SK-N-SH (cell line): ENCODE results near the gene MYCBPAP. TPM values are rescaled to one million over a fixed set of nuclear protein-coding genes. Genes with fewer than 3 reads are reported as not detected.

ENCODE experiments used
- CTCF ChIA-PET: fragments of 300-600, 350-600 bp; formaldehyde crosslinking; extraction: SDS; loops from one replicate; lab custom pipeline; 2021; lab: Yijun Ruan, JAX
- POLR2A ChIA-PET: fragments of 350-600 bp; sonication (Branson Sonifier 250); formaldehyde crosslinking; extraction: SDS; loops from one replicate; lab custom pipeline; 2020; ENCODE audit warnings: antibody characterized with exemption, inconsistent platforms; lab: Yijun Ruan, JAX
- DNase-seq: peaks from one replicate; pipeline ENCODE4 v3.0.0; 2012
- H2AFZ ChIP-seq: fragments of 200-600 bp; sonication (generic); 2 replicates; pipeline ENCODE4 v1.8.1; 2016; ENCODE audit warnings: antibody characterized with exemption, mild to moderate bottlenecking, low read depth
- H3F3A ChIP-seq: fragments of 200-600 bp; sonication (generic); replicated peaks from 2 replicates; pipeline ENCODE3; 2016; ENCODE audit warnings: antibody characterized with exemption, mild to moderate bottlenecking; ENCODE audit not compliant: insufficient read depth
- H3K27ac ChIP-seq, 2 experiments: fragments of 200-500 bp in 1 of 2; fragments of 200-600 bp in 1 of 2; sonication (Bioruptor generic) in 1 of 2; sonication (generic), shearing (Covaris generic) in 1 of 2; 2 replicates each; pipeline versions ENCODE4 v1.5.1 to v1.6.1; 2014 to 2016; ENCODE audit warnings: low read depth in 2 of 2, inconsistent platforms in 1 of 2, low read length in 1 of 2, mild to moderate bottlenecking in 1 of 2, mixed read lengths in 1 of 2
- H3K27me3 ChIP-seq: fragments of 200-600 bp; sonication (generic), shearing (Covaris generic); 2 replicates; pipeline ENCODE4 v1.6.1; 2016; ENCODE audit warnings: mixed run types; ENCODE audit not compliant: insufficient read depth
- H3K36me3 ChIP-seq, 2 experiments: fragments of 200-500 bp in 1 of 2; fragments of 200-600 bp in 1 of 2; sonication (Bioruptor generic) in 1 of 2; sonication (generic) in 1 of 2; replicated peaks in 1 of 2; 2 replicates each; pipeline versions ENCODE3 to v1.5.1; 2014 to 2016; ENCODE audit warnings: low read length in 1 of 2, mild to moderate bottlenecking in 1 of 2; ENCODE audit not compliant: insufficient read depth in 2 of 2, control insufficient read depth in 1 of 2
- H3K4me1 ChIP-seq, 2 experiments: fragments of 200-500 bp in 1 of 2; fragments of 200-600 bp in 1 of 2; sonication (Bioruptor generic) in 1 of 2; sonication (generic), shearing (Covaris generic) in 1 of 2; 2 replicates each; pipeline versions ENCODE4 v1.5.1 to v1.6.1; 2014 to 2016; ENCODE audit warnings: low read depth in 1 of 2, low read length in 1 of 2, mixed run types in 1 of 2; ENCODE audit not compliant: insufficient read depth in 2 of 2, control insufficient read depth in 1 of 2
- H3K4me2 ChIP-seq: fragments of 200-600 bp; sonication (generic), shearing (Covaris generic); 2 replicates; pipeline ENCODE4 v1.6.1; 2017; ENCODE audit warnings: mixed run types
- H3K4me3 ChIP-seq, 2 experiments: fragments of 200-500 bp in 1 of 2; fragments of 200-600 bp in 1 of 2; sonication (Bioruptor generic) in 1 of 2; sonication (generic), shearing (Covaris generic) in 1 of 2; 2 replicates each; pipeline versions ENCODE4 v1.5.1 to v1.8.1; 2014 to 2016; ENCODE audit warnings: low read depth in 2 of 2, inconsistent platforms in 1 of 2, low read length in 1 of 2, mild to moderate bottlenecking in 1 of 2, mixed read lengths in 1 of 2, moderate library complexity in 1 of 2
- H3K79me2 ChIP-seq: fragments of 200-600 bp; sonication (generic); 2 replicates; pipeline ENCODE4 v1.8.1; 2017; ENCODE audit warnings: mild to moderate bottlenecking; ENCODE audit not compliant: insufficient read depth
- H3K9ac ChIP-seq: fragments of 200-600 bp; sonication (generic); 2 replicates; pipeline ENCODE4 v1.6.1; 2017; ENCODE audit warnings: mixed run types
- H3K9me2 ChIP-seq: fragments of 200-600 bp; sonication (generic); 2 replicates; pipeline ENCODE4 v1.6.1; 2017; ENCODE audit warnings: mixed run types
- H3K9me3 ChIP-seq: fragments of 200-600 bp; sonication (generic); 2 replicates; pipeline ENCODE4 v1.6.1; 2017; ENCODE audit warnings: mixed run types, mild to moderate bottlenecking, moderate library complexity
- H4K20me1 ChIP-seq: fragments of 200-600 bp; sonication (generic); 2 replicates; pipeline ENCODE4 v1.6.1; 2017; ENCODE audit warnings: mild to moderate bottlenecking, mixed run types; ENCODE audit not compliant: insufficient read depth
- CHD2 ChIP-seq: fragments of 150-350 bp; IDR thresholded peaks from 2 replicates; pipeline ENCODE4 v1.6.1; 2018; ENCODE audit warnings: low read length; ENCODE audit not compliant: partially characterized antibody
- EP300 ChIP-seq, 2 experiments: IDR thresholded peaks; 2 replicates each; pipeline versions ENCODE4 v1.4.0 to v1.6.1; 2012; ENCODE audit warnings: borderline replicate concordance in 1 of 2, low read depth in 1 of 2, low read length in 1 of 2
- FOSL2 ChIP-seq: IDR thresholded peaks from 2 replicates; pipeline ENCODE4 v1.4.0; 2012; ENCODE audit warnings: low read depth, mild to moderate bottlenecking, moderate library complexity, borderline replicate concordance
- FOXJ3 ChIP-seq: sonication (generic); formaldehyde crosslinking; IDR thresholded peaks from 2 replicates; pipeline ENCODE4 v1.5.1; 2020; ENCODE audit warnings: mild to moderate bottlenecking, missing genetic modification reagents
- GABPA ChIP-seq: IDR thresholded peaks from 2 replicates; pipeline ENCODE4 v1.4.0; 2012; ENCODE audit warnings: low read depth, mild to moderate bottlenecking
- JUND ChIP-seq: IDR thresholded peaks from 2 replicates; pipeline ENCODE4 v1.4.0; 2012
- MEF2A ChIP-seq: IDR thresholded peaks from 2 replicates; pipeline ENCODE4 v1.4.0; 2012; ENCODE audit warnings: low read depth, borderline replicate concordance
- NFIC ChIP-seq: IDR thresholded peaks from 2 replicates; pipeline ENCODE4 v1.4.0; 2012; ENCODE audit warnings: borderline replicate concordance
- POLR2AphosphoS5 ChIP-seq: IDR thresholded peaks from 2 replicates; pipeline ENCODE4 v1.6.1; 2012; ENCODE audit warnings: low read depth, low read length
- RCOR1 ChIP-seq: fragments of 150-350 bp; IDR thresholded peaks from 2 replicates; pipeline ENCODE4 v1.6.1; 2017; ENCODE audit warnings: antibody characterized with exemption, low read length
- RFX5 ChIP-seq: IDR thresholded peaks from 2 replicates; pipeline ENCODE4 v1.6.1; 2012; ENCODE audit warnings: mild to moderate bottlenecking, improper control_type of control experiment, low read length
- RXRA ChIP-seq: IDR thresholded peaks from 2 replicates; pipeline ENCODE4 v1.4.0; 2012; ENCODE audit warnings: low read depth, mild to moderate bottlenecking, borderline replicate concordance
- WGBS: methylation state at CpG from one replicate; pipeline ENCODE4 v1.1.6; 2017; ENCODE audit warnings: low lambda C conversion rate; 5-methylcytosine and 5-hydroxymethylcytosine counted together
- polyA plus RNA-seq, 3 experiments: library from polyadenylated mRNA; depleted of rRNA; stranded (reverse); fragments of >200 nt; gene quantifications; 2 replicates each; pipeline ENCODE4 v1.2.3, GENCODE V29; 2012
- TF ChIP-seq, protein P1 (sequence below): IDR thresholded peaks from 2 replicates; pipeline ENCODE4 v1.4.0; 2012; ENCODE audit warnings: low read depth, borderline replicate concordance
- TF ChIP-seq, protein P2 (sequence below): fragments of 150-350 bp; IDR thresholded peaks from 2 replicates; pipeline ENCODE4 v1.6.1; 2016; ENCODE audit warnings: mild to moderate bottlenecking, low read depth, low read length
- TF ChIP-seq, protein P3 (sequence below): IDR thresholded peaks from 2 replicates; pipeline ENCODE4; 2012

MYCBPAP gene
- polyA plus RNA-seq, 1 of the 3 experiments (the other 2 are of a cell fraction): 2.4 TPM

DNA sequence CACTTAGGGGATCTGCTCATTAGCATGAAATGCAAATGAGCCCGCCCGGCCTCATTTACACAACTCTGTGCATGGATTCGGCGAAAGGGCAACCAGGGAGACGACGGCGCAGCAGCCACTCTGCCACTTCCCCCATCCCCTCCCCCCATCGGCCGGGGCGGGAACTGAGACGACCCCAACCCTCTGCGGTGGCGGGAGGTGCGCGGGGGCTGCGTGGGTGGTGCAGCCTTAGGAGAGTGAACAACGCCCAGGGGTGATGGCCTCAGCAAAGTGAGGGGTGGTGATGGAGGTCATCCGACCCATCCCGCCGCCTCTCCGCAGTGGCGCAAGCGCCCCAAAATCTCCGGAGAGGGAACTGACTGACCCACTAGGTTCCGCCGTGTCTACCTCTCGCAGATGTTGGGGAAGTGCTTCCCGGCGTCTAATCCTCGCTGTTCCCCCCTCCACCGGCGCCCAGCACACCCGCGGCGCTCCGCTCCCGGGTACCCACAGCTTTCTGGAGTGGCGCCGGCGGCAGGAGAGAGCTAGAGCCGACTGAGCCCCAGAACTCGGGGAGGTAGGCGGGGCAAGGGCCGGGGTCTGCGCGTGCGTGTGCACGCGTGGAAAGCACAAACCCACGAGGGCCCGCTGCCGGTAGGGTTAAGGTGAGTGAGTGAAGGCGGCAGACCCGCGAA lies 50.8 kb downstream of the MYCBPAP start:
- H3K4me1 ChIP-seq: peaks cover 7 to 71% of the 10 kb centered on the region in 2 experiments; a peak in 3 of 4 replicates
- peaks cover 0 to 11% of the 10 kb centered on the region in 2 experiments for H3K36me3 ChIP-seq
- H4K20me1 ChIP-seq: no peaks in the 10 kb centered on the region
- TF ChIP-seq JUND (no peak), CHD2 (no peak), RCOR1 (no peak), RFX5 (no peak), POLR2AphosphoS5 (no peak), NFIC (no peak), GABPA (no peak), FOXJ3 (CRISPR knock-in tag) (no peak), MEF2A (no peak), RXRA (no peak), EP300 (IDR thresholded peaks at IDR 0.05; ENCODE audit: borderline replicate concordance in 1 of 2, low read depth in 1 of 2, low read length in 1 of 2) (no peak), FOSL2 (no peak)
- TF ChIP-seq, protein P1, sequence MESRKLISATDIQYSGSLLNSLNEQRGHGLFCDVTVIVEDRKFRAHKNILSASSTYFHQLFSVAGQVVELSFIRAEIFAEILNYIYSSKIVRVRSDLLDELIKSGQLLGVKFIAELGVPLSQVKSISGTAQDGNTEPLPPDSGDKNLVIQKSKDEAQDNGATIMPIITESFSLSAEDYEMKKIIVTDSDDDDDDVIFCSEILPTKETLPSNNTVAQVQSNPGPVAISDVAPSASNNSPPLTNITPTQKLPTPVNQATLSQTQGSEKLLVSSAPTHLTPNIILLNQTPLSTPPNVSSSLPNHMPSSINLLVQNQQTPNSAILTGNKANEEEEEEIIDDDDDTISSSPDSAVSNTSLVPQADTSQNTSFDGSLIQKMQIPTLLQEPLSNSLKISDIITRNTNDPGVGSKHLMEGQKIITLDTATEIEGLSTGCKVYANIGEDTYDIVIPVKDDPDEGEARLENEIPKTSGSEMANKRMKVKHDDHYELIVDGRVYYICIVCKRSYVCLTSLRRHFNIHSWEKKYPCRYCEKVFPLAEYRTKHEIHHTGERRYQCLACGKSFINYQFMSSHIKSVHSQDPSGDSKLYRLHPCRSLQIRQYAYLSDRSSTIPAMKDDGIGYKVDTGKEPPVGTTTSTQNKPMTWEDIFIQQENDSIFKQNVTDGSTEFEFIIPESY: no peak
- TF ChIP-seq, protein P2, sequence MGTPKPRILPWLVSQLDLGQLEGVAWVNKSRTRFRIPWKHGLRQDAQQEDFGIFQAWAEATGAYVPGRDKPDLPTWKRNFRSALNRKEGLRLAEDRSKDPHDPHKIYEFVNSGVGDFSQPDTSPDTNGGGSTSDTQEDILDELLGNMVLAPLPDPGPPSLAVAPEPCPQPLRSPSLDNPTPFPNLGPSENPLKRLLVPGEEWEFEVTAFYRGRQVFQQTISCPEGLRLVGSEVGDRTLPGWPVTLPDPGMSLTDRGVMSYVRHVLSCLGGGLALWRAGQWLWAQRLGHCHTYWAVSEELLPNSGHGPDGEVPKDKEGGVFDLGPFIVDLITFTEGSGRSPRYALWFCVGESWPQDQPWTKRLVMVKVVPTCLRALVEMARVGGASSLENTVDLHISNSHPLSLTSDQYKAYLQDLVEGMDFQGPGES: no peak
- TF ChIP-seq, protein P3, sequence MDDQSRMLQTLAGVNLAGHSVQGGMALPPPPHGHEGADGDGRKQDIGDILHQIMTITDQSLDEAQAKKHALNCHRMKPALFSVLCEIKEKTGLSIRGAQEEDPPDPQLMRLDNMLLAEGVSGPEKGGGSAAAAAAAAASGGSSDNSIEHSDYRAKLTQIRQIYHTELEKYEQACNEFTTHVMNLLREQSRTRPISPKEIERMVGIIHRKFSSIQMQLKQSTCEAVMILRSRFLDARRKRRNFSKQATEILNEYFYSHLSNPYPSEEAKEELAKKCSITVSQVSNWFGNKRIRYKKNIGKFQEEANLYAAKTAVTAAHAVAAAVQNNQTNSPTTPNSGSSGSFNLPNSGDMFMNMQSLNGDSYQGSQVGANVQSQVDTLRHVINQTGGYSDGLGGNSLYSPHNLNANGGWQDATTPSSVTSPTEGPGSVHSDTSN: no peak
- TF ChIP-seq, all 33 proteins: peak for 0
- peak overlapping the region; percentile 100; the same call in 1 of the 2 replicates for H3K4me2 ChIP-seq
- H2AFZ ChIP-seq: no peak overlapping the region
- H3K9me2 ChIP-seq: no peaks in the 10 kb centered on the region
- no peak overlapping the region for H3K9ac ChIP-seq
- no peak overlapping the region for H3K27ac ChIP-seq
- ChIA-PET CTCF (interaction anchor here (1.1 to 7.2 kb wide), 8 partner anchors 8 to 123 kb away, joined by 4 to 209 read pairs (median 8); no protein-coding TSS in a partner anchor), POLR2A (no interaction called here)
- no peak overlapping the region; a peak in 1 of 4 replicates for H3K4me3 ChIP-seq
- 65% methylated on average over 54 of the region's 55 CpGs for WGBS
- H3K79me2 ChIP-seq: no peaks in the 10 kb centered on the region
- H3K9me3 ChIP-seq: no peaks in the 10 kb centered on the region
- DNase-seq: no peak
- peaks cover 20% of the 10 kb centered on the region for H3F3A ChIP-seq
- peaks cover 30% of the 10 kb centered on the region for H3K27me3 ChIP-seq
